ENCODE results near the gene GALNTL6. TPM values are rescaled to one million over a fixed set of nuclear protein-coding genes. Genes with fewer than 3 reads are reported as not detected.
A peak's percentile ranks its signal among the peaks of the same experiment; 100 is the strongest.

Gene GALNTL6
- total RNA-seq, 6 donors from 2014 or later = 0.26 to 18.9 TPM; not detected in 4

DNA sequence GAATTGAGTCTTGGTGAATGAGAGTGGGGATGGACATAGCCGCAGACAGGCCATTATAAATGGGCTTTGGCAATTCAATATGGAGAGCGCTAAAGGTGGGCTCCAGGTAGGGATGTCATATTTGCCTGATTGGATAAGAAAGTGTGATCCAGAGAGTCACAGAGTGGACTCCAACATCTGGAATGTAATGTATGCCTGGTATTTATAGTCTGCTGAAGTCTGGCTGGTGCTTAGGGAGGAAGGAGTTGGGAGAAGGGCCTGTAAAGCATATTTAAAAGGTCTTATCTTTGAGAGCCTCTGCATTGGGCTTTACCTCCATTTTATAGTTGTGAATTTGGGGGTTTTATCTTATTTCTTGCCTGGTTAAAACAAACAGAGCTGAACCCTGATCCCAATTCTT, 153.2 kb downstream of the GALNTL6 start:
- 46 to 76% methylated on average over 2 of the region's 2 CpGs for WGBS, 2 donors
- H3K27me3 ChIP-seq = no peaks in the 10 kb centered on the region
- H3K9me3 ChIP-seq = no peaks in the 10 kb centered on the region
- no peak for DNase-seq
- H3K36me3 ChIP-seq = no peaks in the 10 kb centered on the region
- no peaks in the 10 kb centered on the region for H3K4me1 ChIP-seq
- H3K27ac ChIP-seq = no peak overlapping the region
- no peak for TF ChIP-seq POLR2A (IDR thresholded peaks at IDR 0.05)
- TF ChIP-seq POLR2AphosphoS5 (IDR thresholded peaks at IDR 0.05) = no peak
- no peak for TF ChIP-seq EP300 (IDR thresholded peaks at IDR 0.05)
- TF ChIP-seq CTCF (IDR thresholded peaks at IDR 0.05) = no peak
- H3K4me3 ChIP-seq = no peak overlapping the region
- ATAC-seq (ENCODE audit: low FRiP score in 2 of 2) = no peak

DNA sequence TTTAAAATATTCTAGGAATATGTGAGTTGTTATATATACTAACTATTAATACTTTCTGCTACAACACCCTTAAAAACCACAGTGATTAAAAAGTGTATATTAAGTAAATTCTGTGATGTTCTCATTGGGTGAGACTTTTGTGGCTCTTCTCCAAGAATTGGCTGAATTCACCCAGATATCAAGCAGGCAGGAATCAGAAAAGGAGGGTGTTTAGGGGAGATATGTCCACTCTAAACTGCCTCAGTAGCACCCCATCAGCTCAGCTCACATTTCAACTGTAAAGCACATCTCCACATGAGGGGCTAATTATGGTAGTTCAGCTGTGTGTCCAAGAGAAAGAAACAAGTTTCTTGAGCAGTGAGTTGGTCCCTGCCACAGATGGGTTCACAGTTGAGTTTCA, 165.0 kb downstream of the GALNTL6 start:
- Histone ChIP-seq H3K4me1 (no peaks in the 10 kb centered on the region), H3K27me3 (no peaks in the 10 kb centered on the region), H3K9me3 (no peaks in the 10 kb centered on the region), H3K36me3 (no peaks in the 10 kb centered on the region), H3K4me3 (no peak overlapping the region), H3K27ac (no peak overlapping the region)
- DNase-seq = no peak
- ATAC-seq (ENCODE audit: low FRiP score in 2 of 2) = no peak
- TF ChIP-seq EP300 (IDR thresholded peaks at IDR 0.05) (no peak), POLR2AphosphoS5 (IDR thresholded peaks at IDR 0.05) (no peak), POLR2A (IDR thresholded peaks at IDR 0.05) (no peak), CTCF (IDR thresholded peaks at IDR 0.05) (no peak)

- H3K4me1 ChIP-seq = no peaks in the 10 kb centered on the region
- H3K27ac ChIP-seq = no peak overlapping the region
- ATAC-seq (ENCODE audit: low FRiP score in 2 of 2) = no peak
- no peaks in the 10 kb centered on the region for H3K36me3 ChIP-seq
- TF ChIP-seq POLR2A (IDR thresholded peaks at IDR 0.05) = no peak
- TF ChIP-seq POLR2AphosphoS5 (IDR thresholded peaks at IDR 0.05) = no peak
- TF ChIP-seq EP300 (IDR thresholded peaks at IDR 0.05) = no peak
- no peak for TF ChIP-seq CTCF (IDR thresholded peaks at IDR 0.05)
- H3K4me3 ChIP-seq = no peak overlapping the region
- H3K27me3 ChIP-seq = no peaks in the 10 kb centered on the region
- 70 to 83% methylated on average over 2 of the region's 2 CpGs for WGBS, 2 donors
- H3K9me3 ChIP-seq = no peaks in the 10 kb centered on the region
- no peak for DNase-seq
Measured at GRCh38 chr4:171979461-171979860, 166.3 kb downstream of the GALNTL6 start.

GRCh38 chr4:171981185-171981584, 168.0 kb downstream of the GALNTL6 start:
- no peak overlapping the region for H3K27ac ChIP-seq
- no peak for TF ChIP-seq POLR2A (IDR thresholded peaks at IDR 0.05)
- no peak for TF ChIP-seq EP300 (IDR thresholded peaks at IDR 0.05)
- no peak for TF ChIP-seq CTCF (IDR thresholded peaks at IDR 0.05)
- no peak for TF ChIP-seq POLR2AphosphoS5 (IDR thresholded peaks at IDR 0.05)
- H3K36me3 ChIP-seq = no peaks in the 10 kb centered on the region
- no peak overlapping the region for H3K4me3 ChIP-seq
- no peaks in the 10 kb centered on the region for H3K9me3 ChIP-seq
- ATAC-seq (ENCODE audit: low FRiP score in 2 of 2) = no peak
- no peaks in the 10 kb centered on the region for H3K4me1 ChIP-seq
- no peak for DNase-seq
- no peaks in the 10 kb centered on the region for H3K27me3 ChIP-seq

- ATAC-seq (ENCODE audit: low FRiP score in 2 of 2) (peak in 1 of 2 donors; percentile 28), DNase-seq (no peak)
- 74% methylated on average over 4 to 5 of the region's 5 CpGs for WGBS, 2 donors
- Histone ChIP-seq H3K36me3 (no peaks in the 10 kb centered on the region), H3K4me3 (no peak overlapping the region), H3K9me3 (no peaks in the 10 kb centered on the region), H3K27ac (no peak overlapping the region), H3K27me3 (no peaks in the 10 kb centered on the region), H3K4me1 (no peaks in the 10 kb centered on the region)
- no peak for TF ChIP-seq POLR2AphosphoS5 (IDR thresholded peaks at IDR 0.05)
- TF ChIP-seq CTCF (IDR thresholded peaks at IDR 0.05) = no peak
- TF ChIP-seq EP300 (IDR thresholded peaks at IDR 0.05) = no peak
- no peak for TF ChIP-seq POLR2A (IDR thresholded peaks at IDR 0.05)
Measured at GRCh38 chr4:171983935-171984805, 171.0 kb downstream of the GALNTL6 start.
